GM21717 (cell line): ENCODE results near the gene ALLC.
"Not testable (repeated sequence)": the region's sequence is repeated elsewhere in the genome, so short reads cannot be mapped to it uniquely, and the experiment has no call there.

Experiments
- ATAC-seq: cut with Tn5 transposase; IDR thresholded peaks from one replicate; pipeline ENCODE4 v1.9.1; 2021; ENCODE audit warnings: mild to moderate bottlenecking, moderate library complexity; ENCODE audit not compliant: unreplicated experiment

ALLC gene

DNA sequence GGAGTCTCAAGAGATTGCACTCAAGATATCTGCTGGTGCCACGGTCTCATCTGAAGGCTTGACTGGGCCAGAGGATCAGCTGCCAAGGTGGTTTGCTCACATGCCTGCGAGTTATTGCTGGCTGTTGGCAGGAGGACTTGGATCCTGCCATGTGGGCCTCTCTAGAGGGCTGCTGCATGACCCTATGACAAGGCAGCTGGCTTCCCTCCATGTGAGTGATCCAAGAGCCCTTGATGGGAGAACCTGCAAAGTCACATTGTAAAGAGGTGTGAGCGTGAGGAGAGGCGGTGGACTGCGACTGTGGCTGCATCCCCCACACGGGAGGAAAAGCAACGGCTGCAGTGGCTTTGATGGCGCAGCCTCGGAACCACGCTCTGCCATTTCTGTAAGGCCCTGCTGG is 4.0 kb upstream of the ALLC start:
- ATAC-seq = no peak

DNA sequence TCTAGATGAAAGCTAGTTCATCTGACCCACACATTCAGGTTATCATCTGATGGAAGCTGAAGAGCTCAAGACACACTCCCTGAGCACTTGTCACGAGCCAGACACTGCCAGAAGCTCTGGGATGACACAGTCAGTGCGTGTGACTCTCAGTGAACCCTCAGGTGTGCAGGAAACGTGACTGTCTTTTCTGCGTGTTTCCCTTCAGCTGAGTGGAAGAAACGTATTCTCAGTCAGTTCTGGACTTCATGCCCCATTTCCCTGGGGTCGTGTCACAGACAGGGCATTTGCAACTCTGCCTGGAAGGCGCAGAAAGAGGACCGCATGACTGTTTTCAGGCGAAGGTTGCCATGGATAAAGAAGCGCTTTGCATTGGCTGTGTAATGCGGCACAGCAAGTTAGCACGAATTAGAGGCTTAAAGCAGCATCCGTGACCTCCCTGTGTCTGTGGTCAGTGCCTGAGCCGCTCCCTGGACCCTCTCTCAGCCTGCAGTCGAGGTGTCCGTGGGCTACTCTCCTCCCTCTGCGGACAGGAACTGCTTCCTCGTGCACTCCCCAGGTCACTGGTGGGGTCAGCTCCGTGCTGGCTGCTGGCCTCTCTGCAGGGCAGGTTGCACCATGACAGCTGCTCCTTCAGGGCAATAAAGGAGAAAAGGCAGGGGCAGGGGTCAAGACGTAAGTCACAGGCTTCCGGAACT is 3.3 kb upstream of the ALLC start:
- ATAC-seq = no peak

DNA sequence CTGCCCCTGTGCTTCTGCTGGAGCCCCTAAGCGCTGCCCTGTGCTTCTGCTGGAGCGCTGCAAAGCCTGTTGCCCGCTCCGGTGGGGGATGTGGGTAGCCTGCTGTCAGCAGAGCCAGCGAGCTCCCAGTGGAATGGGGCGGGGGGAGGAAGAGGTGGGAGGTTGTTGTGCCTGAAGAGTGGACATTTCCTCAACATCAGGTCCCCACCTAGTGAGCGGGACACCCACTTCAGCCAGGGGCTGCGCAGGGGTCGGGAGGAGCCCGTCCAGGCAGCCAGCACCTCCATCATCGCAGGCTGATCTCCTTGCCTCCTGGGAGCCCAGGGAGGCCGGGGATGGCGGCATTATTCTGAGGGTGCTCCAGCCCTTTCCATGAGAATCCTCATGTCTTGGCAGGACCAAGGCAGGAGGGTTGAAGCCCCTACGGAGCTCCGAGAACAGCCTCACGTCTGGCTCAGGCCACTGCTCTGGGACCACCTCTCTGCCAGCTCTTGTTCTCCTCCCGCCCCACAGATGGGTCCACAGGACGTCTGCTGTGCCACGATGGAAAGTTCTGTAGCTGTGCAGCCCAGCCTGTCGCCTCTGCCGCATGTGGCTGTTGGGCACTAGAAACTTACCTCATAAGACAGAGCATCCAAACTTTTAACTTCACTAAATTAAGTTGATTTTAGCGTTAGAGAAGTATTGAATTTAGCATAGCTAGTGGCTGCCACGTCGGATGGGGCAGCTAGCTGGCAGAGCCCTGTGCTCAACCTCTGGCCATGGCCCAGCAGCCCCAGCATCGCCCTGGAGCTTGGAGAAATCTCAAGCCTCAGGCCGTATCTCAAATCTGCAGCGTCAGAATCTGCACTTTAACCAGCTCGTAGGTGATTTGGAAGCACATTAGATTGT is 1.9 kb upstream of the ALLC start:
- no peak for ATAC-seq

DNA sequence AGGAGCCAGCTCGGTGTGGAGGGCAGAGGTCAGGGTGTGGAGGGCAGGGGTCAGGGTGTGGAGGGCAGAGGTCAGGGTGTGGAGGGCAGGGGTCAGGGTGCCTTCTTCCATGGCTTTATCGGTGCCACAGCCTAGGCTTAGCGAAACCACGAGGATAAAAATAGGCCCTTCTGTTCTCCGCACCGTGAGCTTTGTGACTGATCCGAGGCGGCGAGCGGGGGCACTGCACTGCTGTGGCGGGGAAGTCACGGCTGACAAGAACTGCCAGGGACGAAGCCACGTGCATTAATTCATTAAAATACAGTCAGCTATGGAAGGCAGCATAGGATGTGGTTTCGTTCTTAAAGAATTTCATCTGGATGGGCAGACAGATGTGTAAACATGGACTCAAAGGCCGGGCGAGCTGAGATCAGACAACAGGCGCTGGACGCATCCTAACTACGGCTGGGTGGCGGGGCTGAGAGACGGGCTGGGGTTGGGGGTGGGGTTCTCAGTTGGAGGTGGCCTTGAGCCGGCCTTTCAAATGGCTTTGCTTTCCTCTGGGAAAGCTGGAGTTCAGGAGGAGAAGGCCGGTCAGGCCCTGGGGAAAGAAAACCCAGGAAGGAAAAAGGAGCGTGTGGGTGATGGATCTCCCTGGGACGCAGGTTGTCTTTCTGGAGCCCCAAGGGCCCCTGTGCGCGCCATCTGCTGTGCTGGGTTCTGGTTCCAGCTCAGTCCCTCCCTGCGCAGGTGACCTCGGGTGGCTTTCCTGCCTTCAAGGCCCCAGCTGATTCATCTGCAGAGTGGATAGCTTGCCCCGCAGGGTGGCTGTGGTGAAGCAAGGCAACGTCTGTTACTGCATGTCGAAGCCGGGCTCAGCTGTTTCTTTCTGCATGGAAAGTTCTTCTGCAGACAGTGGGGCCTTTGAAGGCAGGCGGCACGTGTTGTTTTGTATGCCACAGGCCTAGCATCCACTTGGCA is 958 bp upstream of the ALLC start:
- ATAC-seq = no peak

DNA sequence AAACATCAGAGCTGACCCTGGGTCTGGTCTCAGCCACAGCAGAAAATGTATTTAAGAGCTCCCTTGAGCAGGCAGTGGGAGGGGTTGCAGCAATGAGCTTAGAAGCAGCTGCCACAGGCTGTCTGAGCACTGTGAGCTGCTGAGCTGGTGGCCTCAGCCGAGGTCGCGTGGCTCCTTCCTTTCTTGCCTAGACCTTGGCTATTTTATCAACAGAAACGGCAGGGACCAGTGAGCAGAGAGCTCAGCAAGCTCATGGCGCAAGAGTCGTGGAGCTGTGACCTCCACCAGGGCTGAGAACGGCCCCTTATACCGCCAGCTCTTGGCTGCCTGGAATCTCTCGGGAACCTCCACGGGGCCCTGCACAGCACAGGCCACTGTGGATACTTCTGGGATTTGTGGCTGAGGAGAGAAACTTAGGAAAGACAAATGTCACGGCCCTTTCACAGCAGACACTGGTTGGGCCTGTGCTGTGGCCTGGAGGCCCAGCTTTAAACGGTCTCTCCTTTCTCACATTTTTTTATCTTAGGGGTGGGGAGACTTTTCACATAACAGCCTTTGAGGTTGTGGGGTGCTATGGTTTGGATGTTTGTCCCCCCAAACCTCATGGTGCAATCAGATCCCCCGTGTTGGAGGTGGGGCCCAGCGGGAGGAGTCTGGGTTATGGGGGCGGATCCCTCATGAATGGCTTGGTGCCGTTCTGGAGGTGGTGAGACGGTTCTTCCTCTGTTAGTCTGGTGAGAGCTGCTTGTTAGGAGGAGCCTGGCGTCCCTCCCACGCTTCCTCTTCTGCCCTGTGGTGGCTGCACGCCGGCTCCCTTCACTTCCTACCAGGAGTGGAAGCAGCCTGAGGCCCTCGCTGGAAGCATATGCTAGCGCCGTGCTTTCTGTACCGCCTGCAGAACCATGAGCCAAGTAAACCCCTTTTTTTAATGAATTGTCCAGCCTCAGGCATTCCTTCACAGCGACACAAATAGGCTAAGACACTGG is 1.7 kb downstream of the ALLC start:
- no peak for ATAC-seq

DNA sequence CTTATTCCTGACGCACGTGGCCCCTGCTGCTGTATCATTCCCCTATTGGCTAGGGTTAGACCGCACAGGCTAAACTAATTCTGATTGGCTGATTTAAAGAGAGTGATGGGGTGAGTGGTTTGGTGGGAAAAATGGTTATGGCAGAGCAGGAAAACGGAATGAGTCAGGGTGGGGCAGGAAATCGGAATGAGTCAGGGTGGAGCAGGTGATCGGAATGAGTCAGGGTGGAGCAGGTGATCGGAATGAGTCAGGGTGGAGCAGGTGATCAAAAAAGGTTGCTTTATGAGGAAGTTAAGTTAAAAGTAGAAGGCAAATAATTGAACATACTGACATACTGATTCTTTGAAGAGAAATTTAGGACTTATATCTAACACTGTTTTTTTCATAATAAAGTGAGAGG is 2.6 kb downstream of the ALLC start:
- ATAC-seq = not testable (repeated sequence)

DNA sequence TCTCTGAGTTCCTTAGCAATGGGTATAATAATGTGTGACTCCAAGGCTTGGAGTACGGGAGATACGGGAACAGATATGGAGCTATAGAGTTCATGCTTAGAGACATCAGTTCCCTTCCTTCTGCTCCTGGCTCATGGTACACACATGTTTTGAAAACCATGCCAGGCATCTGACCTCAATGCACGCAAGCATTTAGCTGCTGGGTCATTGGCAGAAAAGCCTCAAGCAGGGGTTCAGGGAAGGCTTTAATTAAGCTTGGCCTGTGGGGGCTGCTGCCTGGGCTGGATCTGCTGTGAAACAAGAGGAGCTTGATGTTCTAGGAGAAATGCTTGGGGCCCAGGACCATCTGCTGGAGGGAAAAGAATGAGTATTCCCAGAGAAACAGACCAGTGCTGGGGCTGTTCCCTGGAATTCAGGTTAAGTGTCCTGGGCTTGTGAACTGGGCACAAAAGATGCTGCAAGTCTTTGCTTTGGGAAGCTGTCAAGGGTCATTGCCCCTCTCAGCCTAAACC is 3.2 kb downstream of the ALLC start:
- ATAC-seq = no peak

DNA sequence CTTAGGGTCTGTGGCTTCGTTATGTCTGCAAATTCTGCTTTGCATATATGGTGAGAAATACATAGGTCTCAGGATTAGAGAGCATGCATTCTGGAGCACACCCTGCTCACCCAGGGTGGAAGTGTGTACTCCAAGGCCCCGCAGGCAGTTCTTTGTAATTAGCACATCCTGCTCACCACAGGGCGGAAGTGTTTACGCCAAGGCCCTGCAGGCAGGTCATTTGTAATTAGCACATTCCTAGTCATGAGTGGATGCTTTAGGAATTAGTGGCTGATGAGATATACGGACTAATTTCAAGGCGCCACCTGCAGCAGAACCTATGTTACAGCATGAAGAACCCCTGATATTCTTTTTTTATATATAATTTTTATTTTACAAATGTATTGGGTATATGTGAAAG is 4.2 kb downstream of the ALLC start:
- ATAC-seq = no peak

DNA sequence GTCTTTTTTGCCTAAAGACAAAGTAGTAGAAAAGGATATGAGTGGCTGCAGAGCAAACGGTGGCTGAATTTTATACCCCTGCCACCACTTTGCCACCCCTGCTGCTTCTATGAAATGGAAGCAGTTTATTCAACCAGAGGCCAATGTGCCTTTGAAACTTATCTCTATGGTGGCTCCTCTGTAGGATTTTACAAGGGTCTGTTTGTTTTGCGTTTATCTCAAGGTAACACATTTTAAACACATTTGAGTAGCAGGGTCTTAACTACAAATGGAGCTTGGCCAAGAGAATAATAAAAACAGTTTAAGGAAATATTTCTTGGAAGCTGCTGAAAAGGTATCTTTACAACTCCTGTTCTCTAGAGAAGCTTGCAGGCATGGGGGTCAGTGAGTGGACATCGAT is 6.1 kb downstream of the ALLC start:
- ATAC-seq = no peak

DNA sequence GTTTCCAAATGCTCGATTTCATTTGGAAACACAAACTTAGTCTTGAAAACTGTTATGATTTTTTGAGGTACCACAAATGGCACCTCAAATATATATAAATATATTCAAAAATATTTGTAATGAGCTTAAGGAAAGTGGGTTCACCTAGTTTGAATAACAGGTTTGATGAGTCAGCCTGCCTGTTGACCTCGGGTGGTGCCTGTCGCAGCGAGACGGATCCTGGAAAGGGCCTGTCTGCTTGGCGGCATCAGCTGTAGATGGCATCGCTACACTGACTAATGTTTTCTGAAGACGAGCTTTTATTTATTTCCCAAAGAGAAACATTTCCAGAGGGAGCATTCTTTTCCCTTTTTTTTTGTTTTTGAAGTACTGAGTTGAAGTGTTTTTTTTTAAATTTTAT is 6.9 kb downstream of the ALLC start:
- no peak for ATAC-seq

DNA sequence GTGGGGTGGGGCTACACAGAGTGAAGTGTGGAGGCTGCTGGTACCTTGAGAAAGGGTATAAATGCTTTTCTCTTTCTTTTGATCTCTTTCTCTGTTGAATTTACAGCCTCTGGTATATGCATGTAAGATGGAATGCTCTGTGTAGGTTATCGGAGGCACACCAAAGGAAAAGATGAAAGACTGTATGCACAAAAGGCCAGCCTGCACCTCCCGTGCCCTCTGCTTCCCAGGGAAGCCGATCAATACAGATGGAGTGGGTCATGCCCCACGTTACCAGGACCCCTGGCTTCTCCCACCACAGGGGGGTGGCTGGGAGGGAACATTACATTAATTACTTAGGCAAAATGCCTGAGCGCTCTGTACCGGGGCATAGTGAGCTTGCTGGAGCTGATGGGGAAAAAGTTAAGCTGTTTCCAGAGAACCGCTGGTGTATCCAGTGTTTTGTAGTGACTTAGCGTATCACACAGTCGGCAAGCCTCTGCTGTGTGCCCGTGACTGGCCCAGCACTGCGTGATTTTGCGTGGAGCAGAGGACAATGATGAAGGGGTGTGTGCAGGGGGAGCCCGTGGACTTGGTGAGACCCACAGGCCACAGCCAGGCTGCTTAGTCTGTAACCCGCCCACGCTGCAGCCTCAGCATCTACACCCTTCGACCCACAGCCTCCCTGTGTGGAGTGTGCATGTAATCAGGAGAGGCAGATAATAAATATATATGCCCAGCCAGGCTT is 8.0 kb downstream of the ALLC start:
- ATAC-seq = no peak

DNA sequence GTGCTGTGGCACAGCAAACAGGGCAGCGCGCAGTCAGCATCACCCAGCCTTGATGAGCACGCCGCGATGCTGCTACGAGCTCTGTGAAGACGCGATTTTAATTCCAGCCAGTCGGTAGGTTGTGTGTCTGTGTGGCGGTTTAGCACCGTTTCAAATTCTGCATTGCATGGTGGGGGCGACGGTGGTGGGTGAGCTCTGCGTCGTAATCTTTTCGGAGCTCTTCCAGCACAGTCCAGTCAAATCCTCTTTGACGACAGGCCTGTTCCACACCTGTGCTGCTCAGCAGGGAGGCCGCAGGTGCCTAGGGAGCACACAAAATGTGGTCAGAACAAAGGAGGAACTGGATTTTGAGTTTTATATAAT is 8.6 kb downstream of the ALLC start:
- no peak for ATAC-seq

DNA sequence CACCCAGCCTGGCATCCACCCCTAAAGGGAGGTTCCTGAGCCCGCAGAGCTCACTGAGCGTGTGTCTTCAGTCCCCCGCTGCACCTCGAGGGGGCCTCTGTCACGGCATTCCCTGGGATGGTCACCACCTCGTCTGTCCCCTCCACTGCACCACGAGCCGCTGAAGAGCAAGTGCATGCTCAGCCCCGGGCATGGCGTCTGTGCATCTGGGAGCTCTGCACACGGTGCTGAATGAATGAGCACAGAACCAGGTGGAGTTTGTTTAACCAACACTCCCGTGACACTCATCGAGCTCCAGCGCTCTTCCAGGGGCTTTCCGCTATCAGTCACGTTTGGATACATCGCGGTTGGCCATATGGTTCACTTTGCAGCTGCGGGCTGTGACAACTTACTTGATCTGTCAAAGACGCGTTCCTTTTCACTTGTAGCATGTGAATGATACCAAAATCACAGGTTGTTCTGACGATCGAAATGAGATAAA is 9.2 kb downstream of the ALLC start:
- no peak for ATAC-seq

DNA sequence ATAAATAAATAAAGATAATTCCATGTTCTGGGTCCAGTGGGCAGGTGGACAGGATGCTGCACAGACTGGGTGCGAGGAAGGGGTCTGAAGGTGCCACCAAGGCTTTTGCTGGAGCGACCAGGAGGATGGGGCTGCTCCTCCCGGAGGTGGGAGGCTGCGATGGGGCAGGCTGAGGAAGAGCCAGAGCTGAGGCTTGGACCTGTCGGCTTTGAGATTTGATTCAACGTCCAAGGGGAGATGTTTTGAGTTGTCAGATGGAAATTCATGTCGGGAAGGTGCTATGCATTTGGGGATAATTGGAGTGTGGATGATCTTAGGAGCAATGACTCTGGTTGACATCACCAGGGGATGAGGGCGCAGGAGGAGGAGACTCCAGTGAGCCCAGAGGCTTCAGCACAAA is 11.7 kb downstream of the ALLC start:
- ATAC-seq = no peak

DNA sequence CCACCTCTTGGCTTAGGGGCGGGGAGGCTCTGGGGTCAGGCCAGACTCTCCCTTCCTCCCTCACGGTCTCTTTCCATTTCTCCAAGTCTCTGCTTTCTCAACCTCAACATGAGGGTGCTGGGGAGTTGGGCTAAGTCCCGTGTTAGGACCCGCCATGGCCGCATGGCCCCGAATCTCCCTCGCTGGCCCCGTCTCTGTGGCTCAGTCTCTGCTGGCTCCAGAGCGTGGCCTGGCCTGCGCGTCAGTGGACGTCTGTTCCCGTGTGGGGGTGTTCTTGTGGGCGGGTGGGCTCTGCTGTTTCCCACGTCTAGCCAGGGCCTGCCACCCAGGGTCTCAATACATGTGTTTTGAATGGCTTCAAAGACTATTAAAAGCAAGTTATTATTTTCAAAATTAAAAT is 12.4 kb downstream of the ALLC start:
- ATAC-seq = no peak

DNA sequence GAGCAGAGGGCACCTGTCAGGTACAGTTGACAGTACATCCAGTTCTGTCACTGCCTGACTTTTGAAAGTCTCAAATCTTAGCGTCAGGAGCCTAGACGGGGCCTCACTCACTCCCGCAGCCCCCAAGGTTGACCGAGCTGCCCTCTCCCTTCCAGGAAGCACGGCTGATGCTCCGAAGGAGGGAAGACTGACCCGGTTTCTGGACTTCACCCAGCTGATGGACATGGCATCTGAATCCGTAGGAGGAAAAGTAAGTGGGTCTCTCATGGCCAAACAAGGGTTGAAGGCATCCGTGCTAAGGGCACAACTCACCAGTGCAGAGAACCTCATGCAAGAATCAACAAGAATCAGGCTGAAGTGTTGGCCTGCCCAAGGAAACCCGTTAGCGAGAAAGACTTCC is 12.9 kb downstream of the ALLC start:
- ATAC-seq = no peak

DNA sequence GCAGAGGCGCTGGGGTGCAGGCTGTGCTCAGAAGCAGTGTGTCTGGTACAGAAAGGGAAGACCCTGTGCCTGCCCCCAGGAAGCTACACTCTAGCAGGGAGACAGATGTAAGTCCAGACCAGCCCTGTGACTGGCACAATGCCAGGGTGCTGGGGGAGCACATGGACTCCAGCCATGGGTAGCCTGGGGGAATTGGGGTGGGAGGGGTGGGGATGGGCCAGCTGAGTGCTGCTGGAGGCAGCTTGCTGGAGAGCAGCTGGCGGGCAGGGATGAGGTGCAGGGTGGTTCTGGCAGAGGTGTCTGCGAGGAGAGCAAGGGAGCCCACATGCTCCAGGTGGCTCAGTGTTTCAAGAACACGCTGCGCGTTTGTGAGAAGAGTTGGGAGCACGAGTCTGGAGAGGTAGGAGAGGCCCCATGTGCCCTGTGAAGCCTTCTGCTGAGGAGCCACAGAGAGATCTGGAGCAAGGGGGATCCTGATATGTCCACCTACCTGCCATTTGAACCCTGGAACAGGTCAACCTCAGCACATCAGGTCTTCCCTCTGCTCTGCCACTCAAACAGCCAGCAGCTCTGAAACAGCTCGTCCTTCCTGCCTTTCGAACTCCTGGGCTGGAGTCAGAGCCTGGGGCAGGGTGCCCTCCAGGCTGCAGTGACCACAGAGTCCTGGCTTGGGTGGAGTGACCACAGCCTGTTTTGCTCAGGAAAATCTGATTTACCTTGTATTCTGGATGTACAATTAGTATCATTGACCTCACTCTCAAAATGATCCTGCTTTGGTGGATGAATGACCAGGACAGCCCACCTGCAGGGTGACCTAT is 15.1 kb downstream of the ALLC start:
- ATAC-seq = no peak
